ENCODE data around the gene AMBRA1.

Gene AMBRA1

DNA sequence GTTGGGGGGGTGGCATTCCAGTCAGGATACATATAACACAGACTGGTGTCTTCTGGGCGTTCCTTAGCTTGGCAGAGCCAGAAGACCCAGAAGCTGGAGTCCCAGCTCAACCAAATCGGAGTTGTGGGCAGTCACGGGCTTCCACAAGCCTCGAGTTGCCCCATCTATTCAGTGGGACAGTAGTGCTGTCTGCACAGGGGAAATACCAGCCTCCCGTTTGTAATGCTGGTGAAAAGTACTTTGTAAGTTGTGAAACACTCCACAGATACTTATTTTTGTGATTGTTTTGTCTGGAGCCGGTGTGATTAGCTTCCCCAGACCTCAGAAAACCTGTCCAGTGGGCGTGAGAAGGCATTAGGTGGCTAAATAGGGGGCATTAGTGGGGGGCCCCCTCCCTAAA lies 232.9 kb downstream of the AMBRA1 start:
- no peak for TF ChIP-seq CTCF (IDR thresholded peaks at IDR 0.05; ENCODE audit: low read depth, low read length, missing control alignments)
- peak overlapping the region; percentile 50 for H3K4me3 ChIP-seq (ENCODE audit: low read depth, low read length)
- no peak for DNase-seq (ENCODE audit: low read depth)

GRCh38 chr11:46359953-46360352 lies 233.9 kb downstream of the AMBRA1 start:
- H3K4me3 ChIP-seq (ENCODE audit: low read depth, low read length), result no peak overlapping the region
- TF ChIP-seq CTCF (IDR thresholded peaks at IDR 0.05; ENCODE audit: low read depth, low read length, missing control alignments), result no peak
- no peak for DNase-seq (ENCODE audit: low read depth)

DNA sequence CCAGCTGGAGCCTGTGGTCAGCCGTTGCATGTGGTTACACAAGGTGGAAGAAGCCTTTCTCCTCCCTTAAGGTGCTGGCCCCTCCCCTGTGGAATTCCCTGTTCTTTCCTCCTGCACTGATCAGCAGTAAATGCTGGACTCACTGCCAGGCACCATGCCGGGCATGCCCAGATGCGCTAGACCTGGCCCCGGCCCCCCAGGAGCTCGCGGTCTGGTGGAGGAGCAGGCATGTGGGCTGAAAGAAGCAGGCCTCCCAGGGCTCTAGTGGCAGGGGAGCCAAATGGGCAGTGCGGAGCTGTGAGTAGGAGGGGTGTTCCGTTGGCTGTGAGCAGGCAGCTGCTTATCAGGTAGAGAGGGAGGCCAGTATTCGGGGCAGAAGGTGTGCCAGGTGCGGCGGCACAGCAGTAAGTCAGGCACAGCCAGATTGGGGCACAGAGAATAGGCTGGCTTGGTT lies 236.3 kb downstream of the AMBRA1 start:
- no peak for DNase-seq (ENCODE audit: low read depth)
- TF ChIP-seq CTCF (IDR thresholded peaks at IDR 0.05; ENCODE audit: low read depth, low read length, missing control alignments), result no peak
- H3K4me3 ChIP-seq (ENCODE audit: low read depth, low read length), result no peak overlapping the region

GRCh38 chr11:46356924-46357482 lies 236.8 kb downstream of the AMBRA1 start:
- H3K4me3 ChIP-seq (ENCODE audit: low read depth, low read length), result no peak overlapping the region
- DNase-seq (ENCODE audit: low read depth), result no peak
- TF ChIP-seq CTCF (IDR thresholded peaks at IDR 0.05; ENCODE audit: low read depth, low read length, missing control alignments), result no peak

DNA sequence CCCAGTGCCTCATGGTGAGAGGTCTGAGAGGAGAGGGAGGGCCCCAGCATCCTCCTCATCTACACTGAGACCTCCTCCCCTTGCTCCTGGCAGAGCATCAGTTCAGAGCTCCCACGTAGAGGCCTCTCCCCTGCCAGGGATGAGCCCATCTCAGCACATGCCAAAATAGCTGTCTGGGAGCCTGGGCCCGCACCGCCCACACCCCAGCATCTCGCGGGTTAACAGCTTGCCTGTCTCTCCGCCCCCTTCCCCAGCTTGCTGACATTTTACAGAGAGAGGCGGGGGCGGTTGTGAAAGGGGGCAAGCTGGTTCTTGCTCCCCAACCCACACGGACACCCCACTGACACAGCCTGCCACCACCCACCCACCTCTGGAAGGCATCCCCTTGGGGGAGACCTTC lies 240.1 kb downstream of the AMBRA1 start:
- no peak overlapping the region for H3K4me3 ChIP-seq (ENCODE audit: low read depth, low read length)
- DNase-seq (ENCODE audit: low read depth), result no peak
- TF ChIP-seq CTCF (IDR thresholded peaks at IDR 0.05; ENCODE audit: low read depth, low read length, missing control alignments), result no peak

DNA sequence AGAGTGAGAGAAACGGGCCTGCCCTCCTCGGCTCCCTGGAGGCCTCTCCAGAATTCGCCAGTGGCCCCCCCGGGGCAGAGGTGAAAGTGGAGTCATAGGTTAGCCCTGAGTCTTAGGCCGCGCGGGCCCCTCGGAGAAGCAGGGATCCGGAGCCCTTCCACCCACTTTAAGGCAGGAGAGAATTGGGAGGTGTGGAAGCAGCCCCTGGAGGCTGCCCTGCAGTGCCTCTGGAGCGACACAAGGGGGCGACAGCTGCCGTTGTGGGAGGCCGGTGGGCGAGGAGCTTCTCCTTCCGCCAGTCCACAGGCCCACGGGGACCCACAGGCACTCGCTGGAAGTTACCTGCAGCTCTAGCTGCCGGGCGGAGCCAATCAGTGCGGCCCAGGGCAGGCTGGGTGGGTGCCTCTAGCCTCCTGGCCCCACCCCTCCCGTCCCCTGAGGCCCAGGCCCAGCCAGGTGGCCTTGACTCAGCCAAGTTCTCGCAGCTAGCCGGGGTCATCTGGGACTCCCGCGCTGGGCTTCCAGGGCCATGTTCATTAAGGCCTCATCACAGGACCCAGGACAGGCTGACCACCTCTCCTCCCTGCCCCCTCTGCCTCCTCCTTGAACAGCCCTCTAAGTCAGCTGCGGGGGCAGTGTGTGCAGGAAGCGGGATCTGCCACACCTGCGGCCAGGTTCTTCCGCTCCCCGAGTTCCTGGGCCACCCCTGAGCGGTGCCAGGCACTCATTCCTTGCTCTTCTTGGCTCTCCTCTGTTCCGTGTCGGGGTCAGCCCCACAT lies 241.6 kb downstream of the AMBRA1 start:
- TF ChIP-seq CTCF (IDR thresholded peaks at IDR 0.05; ENCODE audit: low read depth, low read length, missing control alignments), result peak; percentile 97
- DNase-seq (ENCODE audit: low read depth), result no peak
- H3K4me3 ChIP-seq (ENCODE audit: low read depth, low read length), result no peak overlapping the region

GRCh38 chr11:46351606-46352005 lies 242.2 kb downstream of the AMBRA1 start:
- H3K4me3 ChIP-seq (ENCODE audit: low read depth, low read length), result no peak overlapping the region
- TF ChIP-seq CTCF (IDR thresholded peaks at IDR 0.05; ENCODE audit: low read depth, low read length, missing control alignments), result no peak
- DNase-seq (ENCODE audit: low read depth), result no peak

Measured in GM12864 (cell line).